Endodermal cell (in vitro differentiated cells): ENCODE data around the gene INPP4B. TPM values are rescaled to one million over a fixed set of nuclear protein-coding genes. Genes with fewer than 3 reads are reported as not detected.
A peak's percentile ranks its signal among the peaks of the same experiment; 100 is the strongest.

ENCODE experiments used
- DNase-seq: peaks from one replicate; pipeline ENCODE4 v3.0.0-alpha.2; 2017
- H3K27ac ChIP-seq: 2 replicates; pipeline ENCODE4 v1.5.1; 2013; ENCODE audit warnings: mild to moderate bottlenecking, low read depth, low read length, moderate library complexity
- H3K27me3 ChIP-seq: 2 replicates; pipeline ENCODE4 v1.6.1; 2013; ENCODE audit warnings: mild to moderate bottlenecking, low read length, moderate library complexity; ENCODE audit not compliant: insufficient read depth, control insufficient read depth, poor library complexity, severe bottlenecking
- H3K36me3 ChIP-seq: 2 replicates; pipeline ENCODE4 v1.7.0; 2013; ENCODE audit warnings: mild to moderate bottlenecking, low read length, moderate library complexity; ENCODE audit not compliant: control insufficient read depth, insufficient read depth
- H3K4me1 ChIP-seq: one replicate; pipeline ENCODE4 v1.7.0; 2013; ENCODE audit warnings: low read length; ENCODE audit not compliant: control insufficient read depth, insufficient read depth
- H3K4me3 ChIP-seq: 2 replicates; pipeline ENCODE4 v1.5.1; 2013; ENCODE audit warnings: mild to moderate bottlenecking, low read length, moderate library complexity
- H3K9ac ChIP-seq: 2 replicates; pipeline ENCODE4 v1.6.1; 2013; ENCODE audit warnings: mild to moderate bottlenecking, low read length, moderate library complexity; ENCODE audit not compliant: poor library complexity, severe bottlenecking; ENCODE audit errors: extremely low read depth
- H3K9me3 ChIP-seq: 2 replicates; pipeline ENCODE4 v1.6.1; 2013; ENCODE audit warnings: mild to moderate bottlenecking, low read length, moderate library complexity; ENCODE audit not compliant: control insufficient read depth
- H3K27ac Mint-ChIP-seq: 2 replicates; pipeline ENCODE4 v1.8.0; 2020; ENCODE audit warnings: mixed read lengths
- H3K27me3 Mint-ChIP-seq: 2 replicates; pipeline ENCODE4 v1.8.0; 2021; ENCODE audit warnings: mild to moderate bottlenecking, mixed read lengths; ENCODE audit not compliant: insufficient read depth
- H3K36me3 Mint-ChIP-seq: 2 replicates; pipeline ENCODE4 v1.8.0; 2020; ENCODE audit warnings: low read depth, mixed read lengths
- H3K4me1 Mint-ChIP-seq: 2 replicates; pipeline ENCODE4 v1.8.0; 2020; ENCODE audit warnings: mixed read lengths
- H3K4me3 Mint-ChIP-seq: 2 replicates; pipeline ENCODE4 v1.8.0; 2020; ENCODE audit warnings: mild to moderate bottlenecking, moderate library complexity, mixed read lengths
- H3K9me3 Mint-ChIP-seq: 2 replicates; pipeline ENCODE4 v1.8.0; 2020; ENCODE audit warnings: mild to moderate bottlenecking, mixed read lengths
- CTCF ChIP-seq: fragments of 200-600 bp; sonication (generic); conservative IDR thresholded peaks from 2 replicates; pipeline ENCODE4 v1.5.0; 2021; ENCODE audit warnings: antibody characterized with exemption, mild to moderate bottlenecking
- whole genome bisulfite sequencing, 2 experiments: methylation state at CpG; one replicate each; pipeline versions ENCODE4 v1.1.5 to v1.1.7; 2013; ENCODE audit warnings: missing lambda C conversion rate in 2 of 2, mixed read lengths in 1 of 2; ENCODE audit not compliant: insufficient coverage in 1 of 2, insufficient read length in 1 of 2; 5-methylcytosine and 5-hydroxymethylcytosine counted together
- total RNA-seq, 2 donors: library from RNA; stranded (reverse); fragmentation: NEBNext Ultra II Directional in 1 of 2; extraction: Animal tissue kit (Norgen Biotek cat#: 25700) in 1 of 2; gene quantifications; 2 replicates in 1 of 2; 3 replicates in 1 of 2; pipeline ENCODE4 v1.2.1, GENCODE V29; 2021

Gene INPP4B
- total RNA-seq, 2 donors from 2014 or later = 0.64 to 0.66 TPM

DNA sequence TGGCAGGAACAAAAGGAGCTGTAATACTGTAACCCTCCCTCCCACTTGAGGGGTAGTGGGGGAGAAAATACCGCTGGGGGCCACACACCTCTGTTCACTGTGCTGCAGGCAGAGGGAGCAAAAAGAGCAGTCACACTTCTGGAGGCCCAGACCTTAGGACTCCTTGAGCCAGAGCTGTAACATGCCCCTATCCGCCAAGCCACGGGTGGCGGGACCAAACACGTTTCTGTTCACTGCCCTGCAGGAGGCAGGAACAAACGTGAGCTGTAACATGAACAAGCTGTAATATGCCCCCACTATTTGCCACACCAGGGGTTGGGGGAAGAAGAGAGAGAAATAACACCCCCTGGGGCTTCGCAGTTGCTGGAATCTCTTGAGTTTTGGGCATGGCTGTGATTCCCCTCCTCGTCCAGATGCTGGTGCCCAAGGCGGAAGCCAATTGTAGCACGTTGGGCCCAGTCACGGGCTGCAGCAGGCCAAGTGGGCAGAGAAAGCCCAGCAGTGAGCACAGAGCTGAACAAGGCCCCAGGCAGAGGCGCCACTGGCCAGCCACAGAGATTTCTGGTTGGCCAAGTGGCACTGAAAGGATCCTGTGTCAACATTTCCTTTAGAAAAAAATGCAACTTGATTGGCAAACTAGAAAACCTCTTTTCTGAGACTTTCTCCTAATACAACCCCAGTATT is 509.7 kb downstream of the INPP4B start:
- DNase-seq = peak; percentile 62
- Histone ChIP-seq H3K9me3 (peaks cover 18% of the 10 kb centered on the region), H3K36me3 (no peaks in the 10 kb centered on the region), H3K4me3 (no peak overlapping the region), H3K27ac (no peak overlapping the region), H3K27me3 (no peaks in the 10 kb centered on the region), H3K9ac (no peak overlapping the region), H3K4me1 (no peaks in the 10 kb centered on the region)
- Mint-ChIP-seq H3K9me3 (peaks cover 13% of the 10 kb centered on the region), H3K4me1 (peaks cover 16% of the 10 kb centered on the region), H3K36me3 (no peaks in the 10 kb centered on the region), H3K27ac (no peak overlapping the region), H3K27me3 (no peaks in the 10 kb centered on the region), H3K4me3 (no peak overlapping the region)
- 84 to 87% methylated on average over 10 to 12 of the region's 12 CpGs for WGBS, 2 experiments
- no peak for TF ChIP-seq CTCF

GRCh38 chr4:142334931-142335330 is 511.2 kb downstream of the INPP4B start:
- Histone ChIP-seq H3K4me1 (no peaks in the 10 kb centered on the region), H3K27me3 (no peaks in the 10 kb centered on the region), H3K36me3 (no peaks in the 10 kb centered on the region), H3K9me3 (peaks cover 18% of the 10 kb centered on the region), H3K27ac (no peak overlapping the region), H3K4me3 (no peak overlapping the region), H3K9ac (no peak overlapping the region)
- Mint-ChIP-seq H3K9me3 (peaks cover 13% of the 10 kb centered on the region), H3K27ac (no peak overlapping the region), H3K4me3 (no peak overlapping the region), H3K4me1 (peaks cover 18% of the 10 kb centered on the region), H3K27me3 (no peaks in the 10 kb centered on the region), H3K36me3 (no peaks in the 10 kb centered on the region)
- no peak for DNase-seq
- no peak for TF ChIP-seq CTCF

- Mint-ChIP-seq H3K9me3 (peaks cover 11% of the 10 kb centered on the region), H3K36me3 (no peaks in the 10 kb centered on the region), H3K27ac (no peak overlapping the region), H3K4me1 (peaks cover 5% of the 10 kb centered on the region), H3K27me3 (no peaks in the 10 kb centered on the region), H3K4me3 (no peak overlapping the region)
- WGBS, 2 experiments = 93 to 100% methylated on average over 1 of the region's 1 CpG
- Histone ChIP-seq H3K9me3 (peaks cover 17% of the 10 kb centered on the region), H3K27ac (no peak overlapping the region), H3K4me1 (no peaks in the 10 kb centered on the region), H3K4me3 (no peak overlapping the region), H3K27me3 (no peaks in the 10 kb centered on the region), H3K36me3 (no peaks in the 10 kb centered on the region), H3K9ac (no peak overlapping the region)
- TF ChIP-seq CTCF = no peak
- no peak for DNase-seq
These were observed 514.5 kb downstream of the INPP4B start for GRCh38 chr4:142331646-142332045.
